ENCODE data around the gene MAMLD1.

MAMLD1 gene

GRCh38 chrX:150450519-150451177 lies 87.5 kb downstream of the MAMLD1 start:
- DNase-seq, result no peak
- no peak overlapping the region for H3K4me3 Mint-ChIP-seq
- peaks cover 9% of the 10 kb centered on the region for H3K4me1 Mint-ChIP-seq (ENCODE audit: low read depth)
- H3K27me3 Mint-ChIP-seq, result peaks cover 13% of the 10 kb centered on the region
- no peak overlapping the region for H3K27ac Mint-ChIP-seq
- H3K36me3 Mint-ChIP-seq (ENCODE audit: low read depth), result no peaks in the 10 kb centered on the region
- no peaks in the 10 kb centered on the region for H3K9me3 Mint-ChIP-seq

- Mint-ChIP-seq H3K36me3 (ENCODE audit: low read depth) (no peaks in the 10 kb centered on the region), H3K4me3 (no peak overlapping the region), H3K9me3 (no peaks in the 10 kb centered on the region), H3K4me1 (ENCODE audit: low read depth) (peaks cover 12% of the 10 kb centered on the region), H3K27me3 (peaks cover 9% of the 10 kb centered on the region), H3K27ac (no peak overlapping the region)
- no peak for DNase-seq
Observed at GRCh38 chrX:150451953-150452352, 88.8 kb downstream of the MAMLD1 start.

- DNase-seq, result no peak
- Mint-ChIP-seq H3K9me3 (no peaks in the 10 kb centered on the region), H3K27ac (no peak overlapping the region), H3K36me3 (ENCODE audit: low read depth) (no peaks in the 10 kb centered on the region), H3K4me3 (no peak overlapping the region), H3K27me3 (peaks cover 2% of the 10 kb centered on the region), H3K4me1 (ENCODE audit: low read depth) (peaks cover 18% of the 10 kb centered on the region)
Observed at GRCh38 chrX:150454083-150454482, 91.0 kb downstream of the MAMLD1 start.

GRCh38 chrX:150454508-150455214 lies 91.5 kb downstream of the MAMLD1 start:
- H3K27ac Mint-ChIP-seq, result no peak overlapping the region
- no peaks in the 10 kb centered on the region for H3K9me3 Mint-ChIP-seq
- peaks cover 22% of the 10 kb centered on the region for H3K4me1 Mint-ChIP-seq (ENCODE audit: low read depth)
- peaks cover 2% of the 10 kb centered on the region for H3K27me3 Mint-ChIP-seq
- no peaks in the 10 kb centered on the region for H3K36me3 Mint-ChIP-seq (ENCODE audit: low read depth)
- DNase-seq, result no peak
- H3K4me3 Mint-ChIP-seq, result no peak overlapping the region

GRCh38 chrX:150455215-150455608 lies 92.1 kb downstream of the MAMLD1 start:
- Mint-ChIP-seq H3K27me3 (peaks cover 2% of the 10 kb centered on the region), H3K4me3 (no peak overlapping the region), H3K4me1 (ENCODE audit: low read depth) (peaks cover 21% of the 10 kb centered on the region), H3K36me3 (ENCODE audit: low read depth) (no peaks in the 10 kb centered on the region), H3K27ac (no peak overlapping the region), H3K9me3 (no peaks in the 10 kb centered on the region)
- no peak for DNase-seq

GRCh38 chrX:150456466-150456865 lies 93.3 kb downstream of the MAMLD1 start:
- no peak for DNase-seq
- H3K4me1 Mint-ChIP-seq (ENCODE audit: low read depth), result peaks cover 14% of the 10 kb centered on the region
- no peaks in the 10 kb centered on the region for H3K9me3 Mint-ChIP-seq
- no peak overlapping the region for H3K4me3 Mint-ChIP-seq
- peaks cover 2% of the 10 kb centered on the region for H3K27me3 Mint-ChIP-seq
- no peak overlapping the region for H3K27ac Mint-ChIP-seq
- H3K36me3 Mint-ChIP-seq (ENCODE audit: low read depth), result no peaks in the 10 kb centered on the region

- H3K4me3 Mint-ChIP-seq, result no peak overlapping the region
- H3K27me3 Mint-ChIP-seq, result peaks cover 2% of the 10 kb centered on the region
- H3K27ac Mint-ChIP-seq, result no peak overlapping the region
- no peaks in the 10 kb centered on the region for H3K36me3 Mint-ChIP-seq (ENCODE audit: low read depth)
- H3K9me3 Mint-ChIP-seq, result no peaks in the 10 kb centered on the region
- peaks cover 14% of the 10 kb centered on the region for H3K4me1 Mint-ChIP-seq (ENCODE audit: low read depth)
- DNase-seq, result no peak
Observed at GRCh38 chrX:150456941-150457340, 93.8 kb downstream of the MAMLD1 start.

GRCh38 chrX:150459196-150459595 lies 96.1 kb downstream of the MAMLD1 start:
- Mint-ChIP-seq H3K27ac (no peak overlapping the region), H3K27me3 (no peaks in the 10 kb centered on the region)

GRCh38 chrX:150460063-150460462 lies 96.9 kb downstream of the MAMLD1 start:
- Mint-ChIP-seq H3K27ac (no peak overlapping the region), H3K27me3 (no peaks in the 10 kb centered on the region), H3K4me3 (no peak overlapping the region), H3K36me3 (ENCODE audit: low read depth) (no peaks in the 10 kb centered on the region), H3K9me3 (no peaks in the 10 kb centered on the region), H3K4me1 (ENCODE audit: low read depth) (peaks cover 14% of the 10 kb centered on the region)
- no peak for DNase-seq

More at GRCh38 chrX:150459196-150459595, 96.1 kb downstream of the MAMLD1 start:
- DNase-seq, result no peak
- H3K36me3 Mint-ChIP-seq (ENCODE audit: low read depth), result no peaks in the 10 kb centered on the region
- peaks cover 14% of the 10 kb centered on the region for H3K4me1 Mint-ChIP-seq (ENCODE audit: low read depth)
- no peak overlapping the region for H3K4me3 Mint-ChIP-seq
- no peaks in the 10 kb centered on the region for H3K9me3 Mint-ChIP-seq

GRCh38 chrX:150460781-150461180 lies 97.7 kb downstream of the MAMLD1 start:
- no peaks in the 10 kb centered on the region for H3K27me3 Mint-ChIP-seq
- H3K36me3 Mint-ChIP-seq (ENCODE audit: low read depth), result no peaks in the 10 kb centered on the region
- H3K27ac Mint-ChIP-seq, result no peak overlapping the region
- DNase-seq, result no peak
- no peak overlapping the region for H3K4me3 Mint-ChIP-seq
- H3K4me1 Mint-ChIP-seq (ENCODE audit: low read depth), result peaks cover 14% of the 10 kb centered on the region
- H3K9me3 Mint-ChIP-seq, result no peaks in the 10 kb centered on the region

GRCh38 chrX:150463566-150463965 lies 100.4 kb downstream of the MAMLD1 start:
- H3K27me3 Mint-ChIP-seq, result no peaks in the 10 kb centered on the region
- DNase-seq, result no peak
- H3K36me3 Mint-ChIP-seq (ENCODE audit: low read depth), result no peaks in the 10 kb centered on the region
- H3K9me3 Mint-ChIP-seq, result no peaks in the 10 kb centered on the region
- peaks cover 10% of the 10 kb centered on the region for H3K4me1 Mint-ChIP-seq (ENCODE audit: low read depth)
- H3K4me3 Mint-ChIP-seq, result no peak overlapping the region
- H3K27ac Mint-ChIP-seq, result no peak overlapping the region

GRCh38 chrX:150464001-150464400 lies 100.9 kb downstream of the MAMLD1 start:
- Mint-ChIP-seq H3K4me3 (no peak overlapping the region), H3K9me3 (no peaks in the 10 kb centered on the region), H3K27me3 (no peaks in the 10 kb centered on the region), H3K27ac (no peak overlapping the region), H3K36me3 (ENCODE audit: low read depth) (no peaks in the 10 kb centered on the region), H3K4me1 (ENCODE audit: low read depth) (peaks cover 5% of the 10 kb centered on the region)
- no peak for DNase-seq

- no peaks in the 10 kb centered on the region for H3K27me3 Mint-ChIP-seq
- H3K27ac Mint-ChIP-seq, result no peak overlapping the region
- no peaks in the 10 kb centered on the region for H3K36me3 Mint-ChIP-seq (ENCODE audit: low read depth)
- H3K4me3 Mint-ChIP-seq, result no peak overlapping the region
- DNase-seq, result no peak
- H3K4me1 Mint-ChIP-seq (ENCODE audit: low read depth), result no peaks in the 10 kb centered on the region
- H3K9me3 Mint-ChIP-seq, result no peaks in the 10 kb centered on the region
Observed at GRCh38 chrX:150465326-150465725, 102.2 kb downstream of the MAMLD1 start.

- DNase-seq, result no peak
- H3K9me3 Mint-ChIP-seq, result no peaks in the 10 kb centered on the region
- peaks cover 6% of the 10 kb centered on the region for H3K27me3 Mint-ChIP-seq
- no peaks in the 10 kb centered on the region for H3K4me1 Mint-ChIP-seq (ENCODE audit: low read depth)
- H3K36me3 Mint-ChIP-seq (ENCODE audit: low read depth), result no peaks in the 10 kb centered on the region
- no peak overlapping the region for H3K4me3 Mint-ChIP-seq
- H3K27ac Mint-ChIP-seq, result peak overlapping the region; percentile 27
Observed at GRCh38 chrX:150465881-150466775, 103.0 kb downstream of the MAMLD1 start.

- H3K4me1 Mint-ChIP-seq (ENCODE audit: low read depth), result peaks cover 7% of the 10 kb centered on the region
- peaks cover 15% of the 10 kb centered on the region for H3K27me3 Mint-ChIP-seq
- H3K27ac Mint-ChIP-seq, result no peak overlapping the region
- no peak for DNase-seq
- no peaks in the 10 kb centered on the region for H3K9me3 Mint-ChIP-seq
- H3K4me3 Mint-ChIP-seq, result no peak overlapping the region
- H3K36me3 Mint-ChIP-seq (ENCODE audit: low read depth), result no peaks in the 10 kb centered on the region
Observed at GRCh38 chrX:150472306-150472705, 109.2 kb downstream of the MAMLD1 start.
